Activated T-helper 1 cell treated with anti-CD3 and anti-CD28 coated beads, Interleukin-12 subunit alpha, Interleukin-12 subunit beta, Interleukin-2, Interleukin-4 antibody, amounts not matched to agents 30 ng/mL and 10 ng/mL and 1 ng/mL, durations not matched to agents 14 hours and 24 hours and 36 hours (primary cell): ENCODE data around the gene SMYD3. TPM values are rescaled to one million over a fixed set of nuclear protein-coding genes. Genes with fewer than 3 reads are reported as not detected.
A peak's percentile ranks its signal among the peaks of the same experiment; 100 is the strongest.

Source experiments
- DNase-seq: peaks from one replicate; pipeline ENCODE4 v3.0.0; 2021; ENCODE audit warnings: low spot score
- H3K27ac Mint-ChIP-seq: one replicate; pipeline ENCODE4 v1.8.0; 2021; ENCODE audit warnings: mild to moderate bottlenecking, mixed read lengths
- H3K27me3 Mint-ChIP-seq: one replicate; pipeline ENCODE4 v1.8.0; 2022; ENCODE audit warnings: mild to moderate bottlenecking, moderate library complexity, mixed read lengths; ENCODE audit not compliant: insufficient read depth
- H3K36me3 Mint-ChIP-seq: one replicate; pipeline ENCODE4 v1.8.0; 2021; ENCODE audit warnings: low read depth, mixed read lengths
- H3K4me1 Mint-ChIP-seq: one replicate; pipeline ENCODE4 v1.8.0; 2021; ENCODE audit warnings: low read depth, mixed read lengths
- H3K4me3 Mint-ChIP-seq: one replicate; pipeline ENCODE4 v1.8.0; 2021; ENCODE audit warnings: mild to moderate bottlenecking, moderate library complexity, mixed read lengths
- H3K9me3 Mint-ChIP-seq: one replicate; pipeline ENCODE4 v1.8.0; 2021; ENCODE audit warnings: mixed read lengths
- intact Hi-C: fragments of 100-400 bp; cut with micrococcal nuclease; formaldehyde crosslinking; loops from one replicate; pipeline ENCODE4 v1.15.1; 2024
- total RNA-seq: library from RNA; stranded (reverse); gene quantifications from 2 replicates; pipeline ENCODE4 v1.2.3, GENCODE V29; 2022

Gene SMYD3
- total RNA-seq, 1 donor from 2014 or later = 21.7 TPM

DNA sequence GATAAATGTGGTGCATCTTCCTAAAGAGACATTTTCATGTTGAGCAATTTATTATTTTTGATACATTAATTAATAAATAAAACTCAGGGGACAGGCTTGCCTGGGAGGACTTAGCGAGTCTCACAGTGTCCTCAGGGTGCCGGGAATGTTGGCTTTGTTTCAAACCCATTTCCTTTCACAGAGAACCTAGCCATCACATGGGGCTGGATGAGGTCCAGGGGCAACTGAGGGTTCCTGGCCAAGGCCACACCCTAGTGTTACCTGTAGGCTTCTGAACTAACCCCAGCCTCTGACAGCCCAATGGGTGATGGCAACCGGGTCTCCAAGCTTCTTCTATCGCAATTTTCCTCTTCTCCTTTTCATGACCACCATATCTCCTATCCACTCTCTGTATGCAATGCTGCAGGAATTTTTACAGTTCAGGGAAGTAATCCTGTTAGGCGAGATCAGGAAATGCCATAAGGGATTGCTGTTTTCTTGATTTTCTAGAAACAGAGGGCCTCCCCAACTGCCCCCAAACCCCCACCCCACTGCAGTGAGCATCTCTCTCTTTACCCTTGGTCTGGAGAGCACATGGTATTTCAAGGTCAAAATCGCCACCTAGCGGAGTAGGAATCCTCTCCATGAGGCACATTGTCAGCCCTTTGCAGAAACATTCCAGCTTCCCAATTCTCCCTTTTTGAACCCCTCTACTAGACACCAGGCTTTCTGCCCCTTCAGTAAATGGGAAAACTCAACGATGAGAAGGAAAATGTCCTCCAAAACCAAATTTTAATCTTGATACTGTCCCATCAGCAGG lies 22.1 kb upstream of the SMYD3 start:
- Mint-ChIP-seq H3K27ac (no peak overlapping the region), H3K4me3 (no peak overlapping the region), H3K27me3 (peaks cover 10% of the 10 kb centered on the region), H3K4me1 (peaks cover 13% of the 10 kb centered on the region), H3K9me3 (peaks cover 16% of the 10 kb centered on the region), H3K36me3 (peaks cover 3% of the 10 kb centered on the region)
- DNase-seq = no peak
- intact Hi-C loops = no loop called here

DNA sequence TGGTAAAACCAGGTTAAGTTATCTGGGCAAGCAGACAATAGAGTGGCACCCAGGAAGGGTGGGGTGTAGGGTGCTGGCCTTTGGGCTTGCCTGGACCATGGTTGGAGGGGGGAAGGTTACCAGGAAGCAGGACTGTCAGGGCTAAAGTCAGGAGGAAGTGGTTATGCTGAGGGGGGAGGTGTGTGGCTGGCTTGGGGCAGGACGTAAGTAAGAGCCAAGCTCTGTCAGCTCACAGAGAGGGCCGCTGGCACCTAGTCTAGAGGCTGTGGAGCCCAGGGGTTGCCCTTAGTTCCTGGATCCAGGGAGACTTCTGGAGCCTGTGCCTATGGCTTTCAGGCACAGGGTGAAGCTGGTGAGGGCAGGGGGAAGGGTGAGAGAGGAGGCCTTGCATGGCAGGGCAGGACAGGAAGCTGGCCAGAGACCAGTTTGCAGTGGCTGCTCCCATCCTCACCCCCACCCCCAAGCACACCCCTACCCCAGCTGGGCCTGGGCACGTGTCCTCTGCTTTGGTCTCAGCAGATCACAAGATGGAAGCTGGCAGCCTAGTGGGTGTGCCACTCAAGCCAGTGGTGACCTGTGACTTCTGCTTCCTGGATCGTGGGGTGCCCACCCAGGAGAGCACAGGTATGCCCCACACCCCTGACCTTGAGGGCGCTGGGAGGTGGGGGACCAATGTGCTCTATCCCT lies 20.5 kb upstream of the SMYD3 start:
- peak overlapping the region; percentile 70 for H3K27ac Mint-ChIP-seq
- H3K4me3 Mint-ChIP-seq = peak overlapping the region; percentile 12
- peaks cover 3% of the 10 kb centered on the region for H3K36me3 Mint-ChIP-seq
- peaks cover 13% of the 10 kb centered on the region for H3K4me1 Mint-ChIP-seq
- intact Hi-C loops = no loop called here
- DNase-seq = no peak
- peaks cover 10% of the 10 kb centered on the region for H3K27me3 Mint-ChIP-seq
- H3K9me3 Mint-ChIP-seq = peaks cover 16% of the 10 kb centered on the region

DNA sequence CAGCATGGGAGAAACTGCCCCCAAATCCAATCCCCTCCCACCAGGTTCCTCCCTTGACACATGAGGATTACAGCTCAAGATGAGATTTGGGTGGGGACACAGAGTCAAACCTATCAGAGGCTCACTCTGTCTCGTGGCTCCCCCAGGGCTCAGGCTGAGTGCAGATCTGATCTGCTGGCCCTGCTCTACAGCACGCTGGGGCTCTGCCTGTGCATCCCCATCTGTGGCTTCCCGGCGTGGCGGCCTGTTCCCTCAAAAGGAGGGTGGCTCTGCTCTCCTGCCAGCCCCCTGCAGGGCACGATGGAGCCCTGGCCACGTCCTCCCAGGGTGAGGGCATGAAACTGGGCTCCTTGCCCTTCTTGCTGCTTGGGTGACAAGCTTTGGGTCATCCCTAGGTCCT lies 19.8 kb upstream of the SMYD3 start:
- Mint-ChIP-seq H3K4me1 (peaks cover 13% of the 10 kb centered on the region), H3K9me3 (peaks cover 16% of the 10 kb centered on the region), H3K4me3 (no peak overlapping the region), H3K36me3 (peaks cover 3% of the 10 kb centered on the region), H3K27ac (peak overlapping the region; percentile 70), H3K27me3 (peaks cover 10% of the 10 kb centered on the region)
- intact Hi-C loops = no loop called here
- DNase-seq = no peak

- Mint-ChIP-seq H3K36me3 (peaks cover 3% of the 10 kb centered on the region), H3K4me1 (peaks cover 13% of the 10 kb centered on the region), H3K9me3 (peaks cover 16% of the 10 kb centered on the region), H3K27ac (no peak overlapping the region), H3K4me3 (no peak overlapping the region), H3K27me3 (peaks cover 10% of the 10 kb centered on the region)
- intact Hi-C loops = no loop called here
- no peak for DNase-seq
Observed at GRCh38 chr1:246526380-246526779, 19.3 kb upstream of the SMYD3 start.

DNA sequence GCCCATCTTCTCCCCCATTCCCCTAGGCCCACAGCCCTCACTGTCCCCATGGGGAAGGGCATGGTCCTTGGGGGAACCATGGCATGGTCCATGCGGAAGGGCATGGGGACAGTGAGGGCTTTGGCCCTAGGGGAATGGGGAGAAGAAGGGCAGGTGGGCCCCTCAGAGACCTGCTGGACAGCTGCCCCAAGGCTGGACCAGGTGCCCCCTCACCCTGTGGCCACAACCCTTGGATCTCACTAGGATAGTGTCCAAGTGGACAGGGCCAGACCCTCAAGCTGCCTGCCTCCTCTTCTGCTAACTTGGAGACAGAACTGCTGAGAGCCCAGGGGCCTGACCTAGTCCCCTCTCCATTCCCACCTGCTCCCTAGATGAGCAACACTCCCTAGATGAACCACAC lies 12.4 kb upstream of the SMYD3 start:
- no peaks in the 10 kb centered on the region for H3K4me1 Mint-ChIP-seq
- H3K36me3 Mint-ChIP-seq = no peaks in the 10 kb centered on the region
- no peak overlapping the region for H3K27ac Mint-ChIP-seq
- H3K27me3 Mint-ChIP-seq = no peaks in the 10 kb centered on the region
- no peak for DNase-seq
- H3K4me3 Mint-ChIP-seq = no peak overlapping the region
- intact Hi-C loops = no loop called here
- H3K9me3 Mint-ChIP-seq = peaks cover 16% of the 10 kb centered on the region

- no peak overlapping the region for H3K4me3 Mint-ChIP-seq
- H3K9me3 Mint-ChIP-seq = peaks cover 22% of the 10 kb centered on the region
- no peak for DNase-seq
- H3K27ac Mint-ChIP-seq = no peak overlapping the region
- no peaks in the 10 kb centered on the region for H3K36me3 Mint-ChIP-seq
- intact Hi-C loops = no loop called here
- H3K4me1 Mint-ChIP-seq = no peaks in the 10 kb centered on the region
- H3K27me3 Mint-ChIP-seq = no peaks in the 10 kb centered on the region
Observed at GRCh38 chr1:246518456-246519205, 11.6 kb upstream of the SMYD3 start.

DNA sequence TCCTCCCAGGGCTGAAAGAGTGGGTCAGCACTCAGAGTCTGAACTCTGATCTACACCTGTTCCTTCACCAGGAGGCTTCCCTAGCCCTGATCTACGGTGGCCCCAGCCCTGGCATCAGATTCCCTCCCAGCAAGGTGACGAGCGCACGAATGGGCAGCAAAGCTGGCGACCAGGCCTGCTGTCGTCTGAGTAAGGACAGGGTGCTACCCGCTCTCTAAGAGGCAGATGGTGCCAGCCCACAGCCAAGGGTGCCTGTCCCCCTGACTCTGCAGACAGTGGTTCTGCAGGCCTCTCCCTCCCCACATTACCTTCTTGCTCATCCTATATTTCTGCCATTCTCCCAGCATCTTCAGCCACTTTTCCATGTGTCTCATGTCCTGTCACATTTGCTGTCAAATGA lies 10.3 kb upstream of the SMYD3 start:
- Mint-ChIP-seq H3K27me3 (no peaks in the 10 kb centered on the region), H3K9me3 (peaks cover 24% of the 10 kb centered on the region), H3K27ac (no peak overlapping the region), H3K36me3 (no peaks in the 10 kb centered on the region), H3K4me1 (no peaks in the 10 kb centered on the region), H3K4me3 (no peak overlapping the region)
- DNase-seq = no peak
- intact Hi-C loops = no loop called here

GRCh38 chr1:246516126-246516525 lies 9.0 kb upstream of the SMYD3 start:
- no peak for DNase-seq
- H3K9me3 Mint-ChIP-seq = peaks cover 24% of the 10 kb centered on the region
- intact Hi-C loops = no loop called here
- H3K27ac Mint-ChIP-seq = no peak overlapping the region
- no peaks in the 10 kb centered on the region for H3K4me1 Mint-ChIP-seq
- H3K36me3 Mint-ChIP-seq = no peaks in the 10 kb centered on the region
- no peaks in the 10 kb centered on the region for H3K27me3 Mint-ChIP-seq
- no peak overlapping the region for H3K4me3 Mint-ChIP-seq

DNA sequence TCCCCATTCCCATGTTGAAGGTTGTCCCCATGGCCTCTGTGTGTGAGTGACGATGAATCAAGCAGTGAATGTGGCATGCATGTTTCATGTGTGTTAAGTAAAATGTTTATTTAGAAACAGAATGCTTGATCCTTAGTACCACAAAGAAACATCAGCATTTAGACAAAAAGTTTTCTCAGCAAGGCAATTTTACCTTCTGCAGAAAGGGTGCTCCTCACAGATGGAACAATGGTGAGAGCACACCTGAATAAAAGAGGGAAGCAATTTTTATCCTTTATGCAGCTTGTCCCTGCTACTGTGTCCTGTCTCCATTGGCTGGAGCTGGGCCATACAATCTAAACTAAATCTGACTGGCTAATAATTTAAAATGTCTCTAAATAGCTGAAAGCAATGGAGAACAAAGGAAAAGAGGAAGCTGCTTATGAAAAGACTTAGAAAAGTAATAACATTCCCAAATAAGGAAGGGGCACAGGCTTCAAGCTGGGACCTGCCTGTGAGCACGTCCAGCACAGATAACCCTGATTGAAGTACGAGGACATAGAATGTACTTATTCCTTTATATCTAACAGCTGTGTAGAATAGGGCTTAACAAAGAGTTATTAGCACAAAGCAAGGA lies 8.4 kb upstream of the SMYD3 start:
- no peaks in the 10 kb centered on the region for H3K4me1 Mint-ChIP-seq
- no peak overlapping the region for H3K27ac Mint-ChIP-seq
- no peak for DNase-seq
- no peaks in the 10 kb centered on the region for H3K36me3 Mint-ChIP-seq
- intact Hi-C loops = no loop called here
- H3K27me3 Mint-ChIP-seq = no peaks in the 10 kb centered on the region
- H3K4me3 Mint-ChIP-seq = no peak overlapping the region
- H3K9me3 Mint-ChIP-seq = peaks cover 24% of the 10 kb centered on the region

- intact Hi-C loops = no loop called here
- Mint-ChIP-seq H3K27me3 (no peaks in the 10 kb centered on the region), H3K4me1 (no peaks in the 10 kb centered on the region), H3K36me3 (no peaks in the 10 kb centered on the region), H3K9me3 (peaks cover 24% of the 10 kb centered on the region), H3K4me3 (no peak overlapping the region), H3K27ac (no peak overlapping the region)
- DNase-seq = no peak
Observed at GRCh38 chr1:246513619-246514343, 6.7 kb upstream of the SMYD3 start.

DNA sequence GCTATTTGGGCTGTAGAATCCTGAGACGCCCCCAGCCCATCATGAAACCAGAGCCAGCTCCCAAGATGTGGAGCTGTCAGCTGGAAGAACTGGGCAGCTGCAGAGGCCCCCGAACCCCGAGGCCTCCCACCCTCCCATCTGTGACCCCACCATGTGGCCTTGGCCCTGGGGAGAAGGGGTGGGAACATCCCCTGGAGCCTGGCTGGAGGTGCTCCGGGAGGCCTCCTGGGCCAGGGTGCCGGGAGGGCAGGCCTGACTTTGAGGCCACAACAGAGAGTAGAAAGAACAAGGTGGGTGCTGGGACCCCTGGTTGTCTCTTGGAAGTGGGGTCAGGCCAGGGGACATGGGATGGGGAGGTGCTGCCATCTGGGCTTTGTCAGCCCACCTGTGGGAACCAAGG lies 6.0 kb upstream of the SMYD3 start:
- no peaks in the 10 kb centered on the region for H3K4me1 Mint-ChIP-seq
- intact Hi-C loops = no loop called here
- DNase-seq = no peak
- no peaks in the 10 kb centered on the region for H3K36me3 Mint-ChIP-seq
- H3K27me3 Mint-ChIP-seq = no peaks in the 10 kb centered on the region
- no peak overlapping the region for H3K27ac Mint-ChIP-seq
- no peak overlapping the region for H3K4me3 Mint-ChIP-seq
- peaks cover 24% of the 10 kb centered on the region for H3K9me3 Mint-ChIP-seq

DNA sequence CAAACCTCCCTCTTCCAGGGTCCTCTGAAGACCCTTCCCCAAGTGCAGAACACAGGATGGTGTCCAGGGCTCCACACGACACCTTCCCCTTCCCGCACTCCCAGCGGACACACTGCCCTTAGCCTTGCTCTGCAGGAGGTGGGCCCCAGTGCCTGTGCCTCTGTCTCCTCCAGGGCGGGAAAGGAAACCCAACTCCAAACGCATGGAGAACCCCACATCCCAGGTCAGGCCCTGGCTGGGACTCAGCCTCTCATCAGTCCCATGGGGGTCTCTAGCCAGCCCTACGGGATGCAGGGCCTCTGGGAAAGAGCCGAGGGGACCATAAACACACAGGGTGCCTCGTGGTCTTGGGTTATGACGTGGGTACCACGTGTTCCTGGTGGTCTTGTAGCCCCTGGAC lies 5.6 kb upstream of the SMYD3 start:
- Mint-ChIP-seq H3K4me3 (no peak overlapping the region), H3K36me3 (no peaks in the 10 kb centered on the region), H3K9me3 (peaks cover 24% of the 10 kb centered on the region), H3K27me3 (no peaks in the 10 kb centered on the region), H3K4me1 (peaks cover 2% of the 10 kb centered on the region), H3K27ac (no peak overlapping the region)
- intact Hi-C loops = no loop called here
- DNase-seq = no peak
